Endothelial cell of umbilical vein (primary cell): ENCODE measurements around the gene CRIM1. TPM values are rescaled to one million over a fixed set of nuclear protein-coding genes. Genes with fewer than 3 reads are reported as not detected.

Experiments
- BruUV-seq: library from RNA; stranded (reverse); fragments of 400-500 nt; replicated peaks from 2 replicates; lab custom pipeline; 2021; lab: Mats Ljungman, UMichigan
- CTCF ChIA-PET: fragments of 300-600, 350-600 bp; sonication (Branson Sonifier 250); formaldehyde crosslinking; loops from one replicate; lab custom pipeline; 2021; ENCODE audit warnings: antibody characterized with exemption, inconsistent platforms; lab: Charles Lee
- POLR2A ChIA-PET: fragments of 300-600, 350-600 bp; sonication (Branson Sonifier 250); formaldehyde crosslinking; loops from one replicate; lab custom pipeline; 2021; ENCODE audit warnings: antibody characterized with exemption, inconsistent platforms; lab: Charles Lee
- DNase-seq: peaks from one replicate; pipeline ENCODE4 v3.0.0-alpha.2; 2011; ENCODE audit warnings: low read depth, low spot score
- FAIRE-seq: peaks from 2 replicates; lab custom pipeline; 2011; peaks lifted over from hg19 to GRCh38; lab: Jason Lieb, UNC
- H2AFZ ChIP-seq: 2 replicates; pipeline ENCODE4 v1.6.0; 2012; ENCODE audit warnings: low read depth, low read length, control low read depth, inconsistent platforms
- H3K27ac ChIP-seq: 2 replicates; pipeline ENCODE4 v1.5.1; 2011; ENCODE audit warnings: low read depth, mild to moderate bottlenecking, control low read depth, low read length, moderate library complexity; ENCODE audit not compliant: insufficient read depth
- H3K27me3 ChIP-seq, 2 experiments: 2 replicates each; pipeline versions ENCODE4 v1.6.0 to v1.6.1; 2011; ENCODE audit warnings: low read length in 2 of 2, mixed read lengths in 1 of 2; ENCODE audit not compliant: control insufficient read depth in 2 of 2, insufficient read depth in 2 of 2
- H3K36me3 ChIP-seq, 2 experiments: 2 replicates in 1 of 2; 3 replicates in 1 of 2; pipeline ENCODE4 v1.5.1; 2011; ENCODE audit warnings: low read length in 2 of 2, mild to moderate bottlenecking in 1 of 2, moderate library complexity in 1 of 2; ENCODE audit not compliant: control insufficient read depth in 2 of 2, insufficient read depth in 2 of 2; ENCODE audit errors: extremely low read depth in 1 of 2
- H3K4me1 ChIP-seq: 3 replicates; pipeline ENCODE4 v1.5.1; 2011; ENCODE audit warnings: mild to moderate bottlenecking, low read length; ENCODE audit not compliant: control insufficient read depth, insufficient read depth; ENCODE audit errors: extremely low read depth
- H3K4me2 ChIP-seq: 2 replicates; pipeline ENCODE4 v1.6.1; 2011; ENCODE audit warnings: low read length, control low read depth, mixed read lengths; ENCODE audit not compliant: insufficient read depth
- H3K4me3 ChIP-seq, 3 experiments: fragments of 200-600 bp in 1 of 3; sonication (generic), shearing (Covaris generic) in 1 of 3; replicated peaks in 1 of 3; 2 replicates each; pipeline ENCODE4 v1.5.1; 2011 to 2016; ENCODE audit warnings: control low read depth in 3 of 3, low read length in 3 of 3, mild to moderate bottlenecking in 2 of 3, inconsistent platforms in 1 of 3, low read depth in 1 of 3, moderate library complexity in 1 of 3; ENCODE audit not compliant: insufficient read depth in 1 of 3
- H3K79me2 ChIP-seq: 2 replicates; pipeline ENCODE4 v1.6.0; 2012; ENCODE audit warnings: low read length, inconsistent platforms; ENCODE audit not compliant: control insufficient read depth, insufficient read depth
- H3K9ac ChIP-seq: replicated peaks from 2 replicates; pipeline ENCODE3; 2011; ENCODE audit warnings: low read length, control low read depth; ENCODE audit not compliant: insufficient read depth; ENCODE audit errors: extremely low read depth
- H3K9me1 ChIP-seq: replicated peaks from 3 replicates; pipeline ENCODE4 v1.6.0; 2011; ENCODE audit warnings: mild to moderate bottlenecking, low read length; ENCODE audit not compliant: control insufficient read depth, insufficient read depth; ENCODE audit errors: extremely low read depth
- H3K9me3 ChIP-seq: replicated peaks from 2 replicates; pipeline ENCODE4 v1.5.1; 2012; ENCODE audit warnings: low read length, inconsistent platforms; ENCODE audit not compliant: control insufficient read depth, insufficient read depth
- H4K20me1 ChIP-seq: replicated peaks from 2 replicates; pipeline ENCODE3; 2011; ENCODE audit warnings: mild to moderate bottlenecking, low read length; ENCODE audit not compliant: control insufficient read depth, insufficient read depth; ENCODE audit errors: extremely low read depth
- EZH2 ChIP-seq: IDR thresholded peaks from 2 replicates; pipeline ENCODE4 v1.6.1; 2012; ENCODE audit warnings: borderline replicate concordance, low read depth, mild to moderate bottlenecking, moderate library complexity, low read length, inconsistent platforms; ENCODE audit not compliant: severe bottlenecking
- FOS ChIP-seq: IDR thresholded peaks from 2 replicates; pipeline ENCODE4 v1.6.1; 2011; ENCODE audit warnings: mild to moderate bottlenecking, low read length, moderate library complexity, borderline replicate concordance; ENCODE audit not compliant: insufficient read depth
- GATA2 ChIP-seq: IDR thresholded peaks from 2 replicates; pipeline ENCODE4 v1.7.0; 2011; ENCODE audit warnings: low read depth, mild to moderate bottlenecking, moderate library complexity, mixed read lengths, low read length; ENCODE audit not compliant: insufficient read length, insufficient read depth
- JUN ChIP-seq: IDR thresholded peaks from 2 replicates; pipeline ENCODE4 v1.6.1; 2011; ENCODE audit warnings: borderline replicate concordance, low read depth; ENCODE audit not compliant: insufficient read length, insufficient read depth
- MYC ChIP-seq: IDR thresholded peaks from one replicate; pipeline ENCODE4 v1.6.1; 2011; ENCODE audit warnings: mild to moderate bottlenecking, low read depth, low read length
- POLR2A ChIP-seq: IDR thresholded peaks from 2 replicates; pipeline ENCODE4 v1.6.1; 2012; ENCODE audit warnings: low read depth, mild to moderate bottlenecking, control low read depth, low read length
- POLR2AphosphoS5 ChIP-seq: IDR thresholded peaks from 2 replicates; pipeline ENCODE4 v1.6.1; 2012; ENCODE audit warnings: low read depth, mild to moderate bottlenecking, control low read depth, low read length, moderate library complexity; ENCODE audit not compliant: insufficient read depth
- dilution Hi-C: fragments of 300-500 bp; cut with MboI; formaldehyde crosslinking; loops from one replicate; pipeline ENCODE4 v1.15.0; 2019; ENCODE audit warnings: low sequenced_read_pairs; ENCODE audit not compliant: extremely low pct_ligation_motif_present
- intact Hi-C: fragments of 100-400 bp; cut with micrococcal nuclease; formaldehyde crosslinking; loops from one replicate; pipeline ENCODE4 v1.10.0; 2022
- polyA plus RNA-seq, 4 experiments: library from polyadenylated mRNA; depleted of rRNA in 3 of 4; stranded (reverse) in 3 of 4; unstranded in 1 of 4; fragments of >200 nt; gene quantifications; 2 replicates each; pipeline versions ENCODE4 v1.2.1 to v1.2.3, GENCODE V29; 2011 to 2012; ENCODE audit warnings: missing spikeins in 1 of 4
- total RNA-seq: library from RNA; stranded (reverse); gene quantifications from 2 replicates; pipeline ENCODE4 v1.2.3, GENCODE V29; 2021
- TF ChIP-seq, protein P1 (sequence below): IDR thresholded peaks from 2 replicates; pipeline ENCODE4 v1.6.1; 2011; ENCODE audit not compliant: insufficient read depth, insufficient read length
- TF ChIP-seq, protein P2 (sequence below), 2 donors: IDR thresholded peaks; 1 replicate in 1 of 2; 2 replicates in 1 of 2; pipeline ENCODE4 v1.5.1; 2011; ENCODE audit warnings: low read length in 2 of 2, mild to moderate bottlenecking in 2 of 2, moderate library complexity in 2 of 2, control low read depth in 1 of 2, inconsistent platforms in 1 of 2, low read depth in 1 of 2; ENCODE audit not compliant: insufficient read depth in 1 of 2; ENCODE audit errors: extremely low read depth in 1 of 2

Gene CRIM1
- total and polyA plus RNA-seq, 2 donors (not counting 3 experiments of a cell fraction or from before 2014, with no cell fraction given), result 422 to 649 TPM

- no peaks in the 10 kb centered on the region for H3K36me3 ChIP-seq
- no peaks in the 10 kb centered on the region for H3K9me3 ChIP-seq
- peaks cover 50% of the 10 kb centered on the region for H3K79me2 ChIP-seq
- peak overlapping the region; percentile 95 for H3K9ac ChIP-seq
- no peak for FAIRE-seq
- no TSS peak for BruUV-seq
- peak overlapping the region; percentile 98 for H3K27ac ChIP-seq
- peak overlapping the region in 1 of 3 experiments; percentile 29 for H3K4me3 ChIP-seq
- intact Hi-C loops (loop anchor here (1.0 to 10.0 kb wide), 9 partner anchors 19 to 595 kb away; partner anchors contain the start of genes CRIM1 and FEZ2), dilution Hi-C loops (no loop called here)
- peak; percentile 59 for DNase-seq
- no peak overlapping the region for H2AFZ ChIP-seq
- H3K9me1 ChIP-seq, result no peaks in the 10 kb centered on the region
- ChIA-PET POLR2A (interaction anchor here (1.1 to 1.7 kb wide), 3 partner anchors 11 to 211 kb away, joined by 3 to 6 read pairs (median 4); no protein-coding TSS in a partner anchor), CTCF (interaction anchor here (0.7 to 2.8 kb wide), 6 partner anchors 11 to 96 kb away, joined by 3 to 19 read pairs (median 8); no protein-coding TSS in a partner anchor)
- peak overlapping the region; percentile 73 for H3K4me2 ChIP-seq
- no peaks in the 10 kb centered on the region for H4K20me1 ChIP-seq
- H3K4me1 ChIP-seq, result peaks cover 92% of the 10 kb centered on the region
- H3K27me3 ChIP-seq, result no peaks in the 10 kb centered on the region
- TF ChIP-seq MYC, result no peak
- TF ChIP-seq, protein P1, sequence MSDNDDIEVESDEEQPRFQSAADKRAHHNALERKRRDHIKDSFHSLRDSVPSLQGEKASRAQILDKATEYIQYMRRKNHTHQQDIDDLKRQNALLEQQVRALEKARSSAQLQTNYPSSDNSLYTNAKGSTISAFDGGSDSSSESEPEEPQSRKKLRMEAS, result no peak
Measured at GRCh38 chr2:36567711-36568408, 212.3 kb downstream of the CRIM1 start.

GRCh38 chr2:36568516-36569246 is 213.1 kb downstream of the CRIM1 start:
- Histone ChIP-seq H3K4me1 (peaks cover 91% of the 10 kb centered on the region), H3K9ac (peak overlapping the region; percentile 95), H3K79me2 (peaks cover 52% of the 10 kb centered on the region), H3K4me3 (peak overlapping the region in 1 of 3 experiments; percentile 42), H4K20me1 (no peaks in the 10 kb centered on the region), H2AFZ (no peak overlapping the region), H3K9me3 (no peaks in the 10 kb centered on the region), H3K27ac (peak overlapping the region; percentile 98), H3K4me2 (peak overlapping the region; percentile 88), H3K27me3 (no peaks in the 10 kb centered on the region), H3K36me3 (peaks cover 0 to 2% of the 10 kb centered on the region in 2 experiments), H3K9me1 (no peaks in the 10 kb centered on the region)
- BruUV-seq, result TSS peak; percentile 37
- FAIRE-seq (peak; percentile 85), DNase-seq (peak; percentile 95)
- ChIA-PET CTCF (interaction anchor here (0.6 to 2.8 kb wide), 15 partner anchors 8 to 216 kb away, joined by 3 to 19 read pairs (median 5); partner anchors contain the start of gene FEZ2), POLR2A (interaction anchor here (1.3 to 1.7 kb wide), 4 partner anchors 9 to 212 kb away, joined by 4 to 7 read pairs (median 6); no protein-coding TSS in a partner anchor)
- intact Hi-C loops, result loop anchor here (1.0 to 10.0 kb wide), 10 partner anchors 7 to 596 kb away; partner anchors contain the start of genes CRIM1 and FEZ2
- dilution Hi-C loops, result no loop called here
- peak; percentile 94 for TF ChIP-seq FOS
- peak; percentile 61 for TF ChIP-seq POLR2A
- peak; percentile 64 for TF ChIP-seq GATA2
- TF ChIP-seq, protein P2, sequence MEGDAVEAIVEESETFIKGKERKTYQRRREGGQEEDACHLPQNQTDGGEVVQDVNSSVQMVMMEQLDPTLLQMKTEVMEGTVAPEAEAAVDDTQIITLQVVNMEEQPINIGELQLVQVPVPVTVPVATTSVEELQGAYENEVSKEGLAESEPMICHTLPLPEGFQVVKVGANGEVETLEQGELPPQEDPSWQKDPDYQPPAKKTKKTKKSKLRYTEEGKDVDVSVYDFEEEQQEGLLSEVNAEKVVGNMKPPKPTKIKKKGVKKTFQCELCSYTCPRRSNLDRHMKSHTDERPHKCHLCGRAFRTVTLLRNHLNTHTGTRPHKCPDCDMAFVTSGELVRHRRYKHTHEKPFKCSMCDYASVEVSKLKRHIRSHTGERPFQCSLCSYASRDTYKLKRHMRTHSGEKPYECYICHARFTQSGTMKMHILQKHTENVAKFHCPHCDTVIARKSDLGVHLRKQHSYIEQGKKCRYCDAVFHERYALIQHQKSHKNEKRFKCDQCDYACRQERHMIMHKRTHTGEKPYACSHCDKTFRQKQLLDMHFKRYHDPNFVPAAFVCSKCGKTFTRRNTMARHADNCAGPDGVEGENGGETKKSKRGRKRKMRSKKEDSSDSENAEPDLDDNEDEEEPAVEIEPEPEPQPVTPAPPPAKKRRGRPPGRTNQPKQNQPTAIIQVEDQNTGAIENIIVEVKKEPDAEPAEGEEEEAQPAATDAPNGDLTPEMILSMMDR (IDR thresholded peaks at IDR 0.05; ENCODE audit: extremely low read depth in 1 of 2, insufficient read depth in 1 of 2, low read depth in 1 of 2, low read length in 2 of 2), result no peak
- TF ChIP-seq, protein P1, result peak; percentile 20
- no peak for TF ChIP-seq EZH2
- TF ChIP-seq MYC, result peak; percentile 60
- peak; percentile 96 for TF ChIP-seq JUN
- peak; percentile 83 for TF ChIP-seq POLR2AphosphoS5
